HG02759 (cell line): ENCODE data around the gene FZD4.
"Not testable (repeated sequence)": the region's sequence is repeated elsewhere in the genome, so short reads cannot be mapped to it uniquely, and the experiment has no call there.

Experiments used
- ATAC-seq: cut with Tn5 transposase; IDR thresholded peaks from one replicate; pipeline ENCODE4 v1.9.1; 2021; ENCODE audit warnings: mild to moderate bottlenecking, moderate library complexity; ENCODE audit not compliant: unreplicated experiment

Gene FZD4

DNA sequence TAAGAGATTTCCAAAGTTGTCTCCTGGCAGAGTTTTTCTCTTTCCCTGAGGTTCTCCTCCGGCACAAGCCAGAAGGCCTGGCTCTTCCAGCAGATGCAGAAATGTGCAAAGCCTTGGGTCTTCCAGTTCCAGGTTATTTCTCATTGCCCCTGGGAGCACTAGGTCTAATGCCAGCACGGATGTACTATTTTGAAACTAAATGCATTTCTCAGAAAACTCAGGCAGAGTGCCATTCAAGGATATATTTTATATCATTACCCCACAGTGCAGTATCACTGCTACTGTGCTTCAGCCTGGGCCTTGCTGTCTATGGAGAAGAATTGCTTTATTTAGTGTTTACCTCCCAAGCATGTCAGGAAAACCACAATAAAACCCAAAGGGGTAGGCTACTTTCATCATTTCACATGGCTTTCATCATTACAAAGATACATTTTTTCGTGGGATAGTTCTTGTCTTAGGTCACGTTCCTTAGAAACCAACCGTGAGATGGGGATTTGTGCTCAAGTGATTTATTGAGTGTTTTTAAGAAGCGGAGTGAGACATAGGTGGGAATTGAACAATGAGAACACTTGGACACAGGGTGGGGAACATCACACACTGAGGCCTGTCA lies 22.4 kb upstream of the FZD4 start:
- no peak for ATAC-seq

DNA sequence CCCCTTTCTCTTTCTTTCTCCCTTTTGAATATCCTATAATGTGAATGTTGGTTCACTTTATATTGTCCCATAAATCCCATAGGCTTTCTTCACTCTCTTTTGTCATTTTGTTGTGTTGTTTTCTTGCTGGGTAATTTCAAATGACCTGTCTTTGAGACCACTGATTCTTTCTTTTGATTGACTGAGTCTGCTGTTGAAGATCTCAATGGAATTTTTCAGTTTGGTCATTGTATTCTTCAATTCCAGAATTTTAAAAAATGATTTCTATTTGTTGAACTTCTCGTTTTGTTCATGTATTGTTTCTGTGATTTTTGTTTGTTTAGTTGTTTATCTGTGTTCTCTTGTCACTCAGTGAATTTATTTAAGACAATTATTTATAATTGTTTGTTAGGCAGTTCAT lies 17.5 kb upstream of the FZD4 start:
- no peak for ATAC-seq

DNA sequence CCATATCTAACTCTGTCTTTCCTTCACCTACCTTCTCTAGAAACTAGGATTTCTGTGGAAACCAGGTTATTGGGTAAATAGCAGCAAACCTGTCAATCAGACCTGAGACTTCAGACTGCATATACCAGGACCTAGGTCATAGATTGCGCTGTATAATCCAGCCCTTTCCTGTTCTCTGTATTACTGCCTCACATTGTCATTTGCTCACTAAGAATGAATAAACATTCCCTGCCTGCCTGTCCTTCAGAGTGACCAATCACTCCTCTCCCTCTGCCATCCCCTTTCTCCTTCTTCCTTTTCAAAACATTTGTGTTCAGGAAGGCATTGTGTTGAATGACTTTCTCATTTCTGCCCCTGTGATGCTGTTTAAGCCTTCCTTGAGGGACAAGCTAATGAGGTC lies 14.1 kb upstream of the FZD4 start:
- no peak for ATAC-seq

DNA sequence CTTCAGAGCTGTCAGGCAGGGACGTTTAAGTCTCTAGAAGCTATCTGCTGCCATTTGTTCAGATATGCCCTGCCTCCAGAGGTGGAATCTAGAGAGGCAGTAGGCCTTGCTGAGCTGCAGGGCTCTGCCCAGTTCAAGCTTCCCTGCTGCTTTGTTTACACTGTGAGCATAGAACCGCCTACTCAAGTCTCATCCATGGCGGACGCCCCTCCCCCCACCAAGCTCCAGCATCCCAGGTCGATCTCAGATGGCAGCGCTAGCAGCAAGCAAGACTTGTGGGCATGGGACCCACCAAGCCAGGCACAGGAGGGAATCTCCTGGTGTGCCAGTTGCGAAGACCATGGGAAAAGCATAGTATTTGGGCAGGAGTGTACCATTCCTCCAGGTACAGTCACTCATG lies 12.4 kb upstream of the FZD4 start:
- ATAC-seq = not testable (repeated sequence)

DNA sequence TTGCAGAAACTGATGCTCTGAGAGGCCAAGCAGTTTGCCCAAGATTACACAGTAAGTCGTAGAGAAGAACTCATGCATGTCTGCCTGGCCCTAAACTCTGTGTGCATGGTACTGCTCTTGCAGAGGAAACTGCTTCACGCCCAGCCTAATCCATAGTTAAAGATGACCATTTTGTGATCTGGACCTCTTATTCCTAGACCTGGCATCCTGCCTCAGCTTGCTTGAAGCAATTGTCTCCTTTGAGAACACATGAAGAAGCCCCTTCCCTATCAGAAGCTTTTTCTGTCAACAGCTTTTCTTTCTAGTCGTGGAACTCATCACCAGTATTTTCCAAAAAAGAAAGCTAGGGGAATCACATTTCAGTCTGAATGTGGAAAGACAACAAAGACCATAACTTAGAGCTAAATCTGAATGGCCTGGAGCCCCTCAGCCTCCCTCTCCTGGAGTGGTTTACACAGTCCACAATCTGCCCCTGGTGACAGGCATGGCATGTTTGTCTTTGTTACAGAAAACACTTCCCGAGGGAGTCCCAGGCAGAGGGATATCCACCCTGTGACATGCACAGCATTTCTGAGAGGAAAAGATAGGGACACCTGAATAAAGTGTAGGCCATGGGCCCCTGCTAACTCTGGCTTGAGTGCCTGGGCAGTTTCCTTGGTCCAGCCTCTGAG lies 2.9 kb upstream of the FZD4 start:
- ATAC-seq = no peak

DNA sequence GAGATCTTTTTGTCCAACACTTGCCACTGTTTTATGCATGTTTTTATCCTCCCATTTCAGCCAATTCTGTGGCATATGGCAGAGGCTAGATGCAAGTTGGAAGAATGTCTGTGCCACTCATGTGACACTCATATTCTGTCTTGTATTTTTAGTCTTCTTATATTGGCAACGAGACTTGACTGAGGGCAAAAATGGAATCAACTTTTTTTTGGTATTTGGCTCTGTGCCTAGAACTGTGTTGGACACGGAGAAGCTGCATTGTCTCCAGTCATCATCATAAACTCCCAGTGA lies 1.7 kb upstream of the FZD4 start:
- no peak for ATAC-seq

DNA sequence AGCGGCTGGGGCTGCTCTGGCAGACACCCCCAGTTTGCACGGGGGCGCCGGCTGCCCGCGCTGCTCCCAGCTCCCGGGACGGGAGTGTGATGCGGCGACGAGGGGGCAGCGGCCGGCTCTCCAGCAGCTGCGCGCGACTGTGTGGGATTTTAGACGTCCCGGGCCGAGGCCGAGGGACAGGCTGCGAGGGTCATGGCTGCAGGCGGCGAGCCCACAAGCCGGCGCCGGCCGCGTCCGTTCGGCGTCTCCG lies 159 bp downstream of the FZD4 start:
- no peak for ATAC-seq

DNA sequence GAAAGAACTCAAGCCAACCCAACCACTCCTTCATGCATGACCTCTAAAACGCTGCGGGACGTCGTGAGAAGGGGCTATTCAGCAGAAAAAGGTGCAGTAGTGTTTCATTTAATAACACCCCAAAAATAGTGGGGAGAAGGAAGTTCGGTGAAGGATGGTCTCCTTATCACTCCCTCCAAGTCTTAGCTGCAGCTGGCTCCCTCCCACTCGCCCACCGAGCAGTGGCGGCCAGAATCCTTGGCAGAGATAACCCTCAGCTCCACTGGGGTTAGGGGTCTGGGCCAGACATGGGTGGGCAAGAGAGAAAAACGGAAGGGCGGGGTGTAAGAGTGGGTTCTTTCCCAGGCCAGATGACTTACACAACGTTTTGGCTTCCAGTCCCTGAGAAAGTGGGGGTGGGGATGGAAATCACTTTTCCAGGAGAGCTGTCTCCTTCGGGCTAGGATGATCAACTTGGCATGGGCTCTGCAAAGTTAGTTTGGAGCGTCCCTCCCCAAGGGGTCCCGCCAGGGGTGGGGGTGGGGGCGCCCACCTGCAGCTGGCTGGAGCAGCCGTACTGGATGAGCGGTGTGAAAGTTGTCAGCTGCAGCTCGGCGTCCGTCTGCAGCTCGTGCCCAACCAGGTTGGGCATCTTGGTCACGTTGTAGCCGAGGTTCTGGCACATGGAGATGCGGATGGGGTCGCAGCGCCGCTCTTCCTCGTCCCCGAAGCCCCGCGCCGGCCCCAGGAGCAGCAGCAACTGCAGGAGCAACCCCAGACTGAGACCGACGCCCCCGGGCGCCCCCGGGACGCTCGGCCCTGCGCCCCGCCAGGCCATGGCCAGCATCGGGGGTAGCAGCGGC lies 705 bp downstream of the FZD4 start:
- ATAC-seq = peak; percentile 2

DNA sequence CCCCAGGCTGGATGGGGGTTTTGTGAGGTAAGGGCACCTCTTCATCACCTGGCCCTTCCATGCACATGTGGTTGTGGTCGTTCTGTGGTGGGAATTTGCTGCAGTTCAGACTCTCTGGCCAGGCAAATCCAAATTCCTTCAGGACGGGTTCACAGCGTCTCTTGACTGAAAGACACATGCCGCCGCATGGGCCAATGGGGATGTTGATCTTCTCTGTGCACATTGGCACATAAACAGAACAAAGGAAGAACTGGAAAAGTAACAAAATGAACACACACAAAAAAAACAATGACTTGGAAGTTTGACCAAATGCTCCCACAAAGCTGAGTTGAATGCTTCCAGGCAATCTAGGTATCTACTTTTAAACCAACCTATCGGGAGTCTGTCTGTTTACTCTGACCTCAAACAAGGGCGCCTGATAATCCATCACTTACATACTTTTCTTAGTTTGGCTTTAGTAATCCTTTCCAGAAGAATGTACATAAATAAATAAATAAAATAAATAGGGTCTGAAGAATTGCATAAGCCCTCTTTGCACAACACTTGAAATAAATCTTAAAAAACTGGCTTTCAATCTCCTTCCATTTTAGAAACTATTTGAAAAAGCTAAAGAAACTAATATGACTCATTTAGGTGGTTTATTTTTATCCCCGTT lies 2.8 kb downstream of the FZD4 start:
- no peak for ATAC-seq

DNA sequence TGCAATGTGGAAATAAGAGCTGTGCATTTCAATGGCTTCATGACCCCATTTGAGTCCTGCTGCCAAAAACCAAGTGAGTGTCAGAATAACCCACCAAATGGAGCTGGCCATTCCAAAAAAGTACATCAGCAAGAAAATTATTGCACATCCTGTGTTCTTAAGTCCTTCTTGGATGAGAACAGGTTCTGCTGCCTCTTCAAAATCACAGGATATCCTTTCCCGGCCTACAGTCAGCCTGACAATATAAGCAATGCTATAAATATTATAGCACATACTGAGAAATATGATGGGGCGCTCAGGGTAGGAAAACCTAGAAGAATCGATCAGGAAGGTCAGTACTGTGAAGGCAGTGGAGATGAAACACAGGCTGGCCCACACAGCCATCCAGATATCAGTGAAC lies 3.5 kb downstream of the FZD4 start:
- ATAC-seq = no peak

DNA sequence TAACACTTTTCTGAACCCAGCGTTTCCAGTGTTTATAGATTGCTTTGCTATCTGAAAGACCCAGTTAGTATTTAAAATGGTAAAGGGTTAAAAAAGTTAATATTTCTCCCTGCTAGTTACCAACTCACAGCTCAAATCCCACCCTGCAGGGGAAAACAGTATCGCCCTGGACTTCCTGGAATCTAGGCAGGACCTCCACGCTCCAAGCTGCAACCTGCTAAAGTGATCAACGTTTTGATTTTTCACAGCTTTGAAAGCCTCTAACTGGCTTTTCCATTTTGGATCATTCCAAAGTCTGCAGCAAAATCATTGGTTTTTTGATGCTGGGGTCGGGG lies 4.6 kb downstream of the FZD4 start:
- no peak for ATAC-seq

DNA sequence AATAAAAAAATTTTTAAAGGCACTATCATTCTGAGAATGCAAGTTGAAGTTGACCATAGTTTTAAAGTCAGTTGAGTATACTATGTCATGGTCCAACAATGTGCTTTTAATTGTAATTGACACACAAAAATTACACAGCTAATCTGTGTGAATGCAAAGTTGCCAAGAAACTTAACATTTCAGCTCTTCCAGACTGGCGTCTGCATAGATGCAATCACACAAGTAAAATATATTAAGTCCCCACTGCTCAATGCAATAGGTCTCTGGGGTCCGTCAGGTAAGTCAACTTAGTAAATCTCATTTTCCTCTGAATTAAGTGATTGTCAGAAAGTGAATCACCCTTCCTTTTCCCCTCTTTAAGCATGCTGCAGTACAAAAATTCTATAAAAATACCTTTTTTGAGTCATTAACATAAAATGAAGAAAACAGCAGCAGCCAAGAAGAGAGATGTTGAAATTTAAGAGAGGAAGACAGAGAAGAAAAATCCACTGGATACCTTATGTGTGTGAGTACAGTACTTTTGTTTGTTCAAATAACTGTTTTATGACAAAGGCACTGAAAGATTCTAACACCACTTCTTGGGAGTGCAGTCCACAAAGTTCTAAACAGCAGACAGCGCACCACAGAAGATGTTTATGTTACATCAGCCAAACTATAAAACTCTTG lies 5.1 kb downstream of the FZD4 start:
- ATAC-seq = no peak

DNA sequence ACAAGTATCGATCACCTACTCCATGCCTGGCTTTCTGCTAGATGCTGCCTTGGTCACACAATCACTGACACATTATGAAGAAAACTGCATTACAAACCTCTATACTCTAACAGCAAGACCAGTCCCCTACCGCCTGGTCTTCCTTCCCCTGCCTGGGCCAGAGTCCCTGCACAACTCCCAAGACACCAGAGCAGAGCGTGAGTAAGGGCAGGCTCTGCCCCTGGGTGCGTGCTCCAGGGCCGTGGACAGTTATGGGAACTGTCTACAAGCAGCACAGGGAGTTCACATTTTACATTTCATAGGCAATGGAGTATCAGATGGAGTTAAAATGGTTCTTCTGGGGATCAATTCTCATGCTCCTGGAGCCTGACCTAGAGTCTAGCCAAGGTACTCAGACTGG lies 6.5 kb downstream of the FZD4 start:
- no peak for ATAC-seq

DNA sequence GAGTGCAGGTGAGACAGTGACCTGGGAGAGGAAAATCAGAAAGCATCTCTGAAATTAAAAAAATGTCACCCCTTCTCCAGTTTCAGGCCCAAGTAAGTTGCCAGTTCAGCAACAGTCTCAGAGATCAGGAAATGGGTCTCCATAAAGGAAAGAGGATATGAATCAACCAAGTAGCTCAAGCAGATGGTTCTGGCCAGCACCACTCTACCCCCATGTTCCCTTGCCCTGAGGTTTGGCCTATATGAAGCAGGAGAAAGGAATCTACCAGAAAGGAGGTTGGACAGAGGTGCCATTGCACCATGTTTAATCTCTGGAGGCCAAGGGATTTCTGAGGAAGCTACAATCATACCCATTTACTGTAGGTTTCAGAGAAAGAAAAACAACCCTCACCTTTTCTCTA lies 7.7 kb downstream of the FZD4 start:
- no peak for ATAC-seq

DNA sequence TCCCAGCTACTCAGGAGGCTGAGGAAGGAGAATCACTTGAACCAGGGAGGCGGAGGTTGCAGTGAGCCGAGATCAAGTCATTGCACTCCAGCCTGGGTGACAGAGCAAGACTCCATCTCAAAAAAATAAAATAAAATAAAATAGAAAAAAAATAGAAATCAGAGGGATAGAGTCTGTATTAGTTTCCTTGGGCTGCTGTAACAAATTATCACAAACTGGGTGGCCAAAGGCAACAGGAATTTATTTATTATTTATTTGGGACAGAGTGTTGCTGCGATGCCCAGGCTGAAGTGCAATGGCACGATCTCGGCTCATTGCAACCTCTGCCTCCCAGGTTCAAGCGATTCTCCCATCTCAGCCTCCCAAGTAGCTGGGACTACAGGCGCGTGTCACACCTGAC lies 11.7 kb downstream of the FZD4 start:
- not testable (repeated sequence) for ATAC-seq

DNA sequence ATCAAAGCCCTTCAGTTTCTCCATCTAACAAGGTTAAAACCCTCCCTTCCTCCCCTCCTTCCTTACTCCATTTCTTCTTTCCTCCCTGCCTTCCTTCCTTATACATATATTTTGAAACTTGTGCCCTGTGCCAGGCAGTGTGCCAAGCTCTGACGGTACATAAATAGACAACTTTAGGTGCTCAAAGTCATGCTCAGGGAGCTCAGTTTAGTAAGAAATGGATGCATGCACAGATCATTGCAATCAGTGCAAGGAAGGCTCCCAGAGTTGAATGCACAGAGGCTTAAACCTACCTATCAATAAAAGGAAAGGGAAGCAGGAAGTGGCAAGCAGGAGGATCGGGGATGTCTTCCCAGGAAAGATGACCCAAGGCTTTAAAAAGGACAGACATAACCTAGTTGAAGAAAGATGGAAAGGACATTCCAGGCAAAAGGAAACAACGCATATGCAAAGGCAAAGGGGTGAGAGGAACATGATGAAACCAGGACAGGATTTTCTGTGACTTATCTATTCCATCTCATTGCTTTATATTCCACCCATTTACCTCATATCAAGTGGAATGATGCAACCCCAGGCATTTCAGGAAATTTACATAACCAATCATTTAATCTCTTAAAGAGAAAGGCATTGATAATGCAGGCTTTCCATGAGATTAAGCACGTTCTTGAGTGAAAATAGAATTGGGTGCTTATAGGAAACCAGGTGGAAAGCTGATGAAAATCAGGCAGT lies 13.2 kb downstream of the FZD4 start:
- no peak for ATAC-seq

DNA sequence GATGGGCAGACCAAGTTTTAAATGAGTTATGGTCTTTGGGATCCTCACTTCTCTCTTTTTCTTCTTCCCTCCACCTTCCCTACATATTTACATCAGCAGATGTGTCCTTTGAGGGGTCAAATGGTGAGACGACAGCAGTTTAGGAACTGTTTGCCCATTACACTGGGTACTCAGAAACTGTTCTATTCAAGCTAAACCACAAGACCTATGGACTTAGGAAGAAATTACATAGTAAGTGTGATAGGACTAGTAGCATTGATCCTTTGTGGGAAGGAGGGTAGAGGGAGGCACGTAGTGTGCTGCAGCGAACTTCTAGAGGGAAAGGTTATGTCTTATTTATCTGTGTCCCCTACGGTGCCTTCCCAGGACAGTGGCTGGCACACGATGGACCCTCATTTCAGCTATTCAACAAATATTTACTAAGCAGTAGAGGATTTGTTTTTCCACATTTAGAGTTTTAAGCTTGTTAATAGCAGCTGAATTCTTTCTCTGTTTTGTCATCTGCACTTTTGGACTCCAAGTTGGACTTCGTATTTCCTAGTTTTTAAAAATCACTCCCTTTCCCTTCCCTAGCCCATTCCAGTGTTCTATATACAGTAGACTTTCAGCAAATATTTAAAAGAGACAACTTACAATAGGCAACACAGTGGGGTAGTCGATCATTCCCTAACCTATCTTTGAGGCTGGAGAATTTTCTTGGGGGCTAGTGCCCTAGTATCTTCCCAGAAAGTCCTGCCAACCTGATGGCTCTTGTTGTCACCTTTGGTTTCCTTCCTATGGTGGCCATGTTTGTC lies 13.9 kb downstream of the FZD4 start:
- ATAC-seq = no peak

DNA sequence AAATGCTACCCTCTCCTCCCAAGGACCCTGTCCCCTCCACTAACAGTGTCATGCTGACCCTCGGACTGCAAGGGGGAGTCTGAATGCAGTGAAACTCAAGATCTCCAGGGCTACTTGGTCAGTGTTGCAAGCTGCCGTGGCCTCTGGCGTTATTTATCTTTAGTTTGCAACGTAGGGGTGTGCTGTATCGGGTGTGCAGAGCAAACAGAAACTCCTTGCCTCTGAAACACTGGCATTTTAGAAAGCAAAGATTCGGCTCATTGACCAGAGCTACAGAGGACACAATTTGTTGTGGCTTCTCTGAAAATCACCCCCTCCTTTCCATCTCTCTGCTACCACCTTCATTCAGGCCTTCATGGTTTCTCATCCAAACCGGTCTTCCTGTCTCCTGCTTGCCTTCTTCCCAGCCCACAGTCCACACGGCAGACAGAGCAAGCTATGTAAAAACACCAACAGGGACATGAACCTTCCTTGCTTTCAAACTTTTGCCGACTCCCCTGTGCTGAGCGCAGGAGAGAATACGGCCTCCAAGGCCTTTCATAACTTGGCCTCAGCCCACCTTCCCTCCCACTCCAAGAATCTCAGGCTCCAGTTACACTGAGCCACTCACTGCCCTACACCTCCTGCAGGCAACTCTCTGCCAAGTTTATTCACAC lies 14.9 kb downstream of the FZD4 start:
- ATAC-seq = no peak

DNA sequence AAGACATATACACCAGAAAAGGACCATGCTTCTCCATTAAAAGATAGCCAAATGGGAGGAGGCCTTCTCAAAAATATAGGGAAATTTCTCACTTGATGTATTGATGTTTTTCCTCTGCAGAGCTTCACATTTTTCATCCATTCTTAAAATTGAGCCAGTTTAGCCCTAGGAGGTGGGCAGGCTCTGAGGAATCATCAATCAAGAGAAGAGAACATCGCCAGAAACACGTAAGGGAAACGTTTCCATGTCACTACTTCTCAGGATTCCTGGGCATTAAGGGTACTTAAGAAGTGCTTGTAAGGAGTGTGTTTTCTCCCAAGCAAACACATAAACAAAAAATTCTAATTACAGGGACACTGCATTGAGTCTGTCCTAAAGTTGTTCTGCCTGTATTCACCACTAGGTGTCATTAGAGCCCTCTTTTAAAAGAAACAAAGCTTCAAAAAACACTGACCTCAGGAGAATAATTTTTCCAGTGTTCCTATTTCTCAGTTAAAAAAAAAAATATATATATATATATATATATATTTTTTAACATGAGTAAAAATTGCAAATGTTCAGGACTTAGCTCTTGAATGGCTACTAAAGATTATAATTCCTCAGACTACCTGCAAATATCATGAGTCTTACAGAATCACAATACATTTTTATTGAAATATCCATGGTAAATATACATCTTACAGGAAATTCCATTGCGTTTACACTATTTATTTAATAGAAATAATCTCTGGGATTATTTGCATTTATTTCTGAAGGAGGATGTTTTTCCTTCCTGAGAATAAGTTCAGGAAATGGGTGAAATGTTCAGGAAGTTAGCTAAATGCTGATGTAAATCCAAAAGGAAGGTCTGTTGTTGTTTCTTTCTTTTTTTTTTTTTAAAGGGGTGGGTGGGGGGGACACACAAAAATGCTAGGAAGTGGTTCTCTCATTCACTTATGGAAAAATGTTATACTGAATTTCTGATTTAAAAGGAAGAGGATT lies 16.0 kb downstream of the FZD4 start:
- no peak for ATAC-seq
